Upper lobe of left lung (tissue), 4 donors: ENCODE results near the gene MAST3.

Experiments
- EP300 ChIP-seq, 4 donors: sonication (generic); formaldehyde crosslinking; IDR thresholded peaks; one replicate each; pipeline ENCODE4 v1.5.1; 2017; ENCODE audit warnings: antibody characterized with exemption in 4 of 4, control low read depth in 2 of 4
- POLR2A ChIP-seq, 4 donors: fragments of 450-650 bp; IDR thresholded peaks; one replicate each; pipeline ENCODE4 v1.5.1; 2016 to 2017; ENCODE audit warnings: antibody characterized with exemption in 4 of 4, mild to moderate bottlenecking in 2 of 4
- POLR2AphosphoS5 ChIP-seq, 2 donors: sonication (generic); formaldehyde crosslinking; IDR thresholded peaks; one replicate each; pipeline ENCODE4 v1.5.1; 2017; ENCODE audit warnings: antibody characterized with exemption in 2 of 2
- TF ChIP-seq, protein P1 (sequence below), 6 experiments: fragments of 450-650 bp in 4 of 6; fragments of 200-600 bp in 2 of 6; sonication (generic) in 2 of 6; IDR thresholded peaks; one replicate each; pipeline ENCODE4 v1.5.1; 2016 to 2019; ENCODE audit warnings: antibody characterized with exemption in 6 of 6

GRCh38 chr19:18102916-18103542 lies 5.5 kb downstream of the MAST3 start:
- TF ChIP-seq POLR2A (IDR thresholded peaks at IDR 0.05) (no peak), POLR2AphosphoS5 (IDR thresholded peaks at IDR 0.05) (no peak), EP300 (IDR thresholded peaks at IDR 0.05) (no peak)
- TF ChIP-seq, protein P1, sequence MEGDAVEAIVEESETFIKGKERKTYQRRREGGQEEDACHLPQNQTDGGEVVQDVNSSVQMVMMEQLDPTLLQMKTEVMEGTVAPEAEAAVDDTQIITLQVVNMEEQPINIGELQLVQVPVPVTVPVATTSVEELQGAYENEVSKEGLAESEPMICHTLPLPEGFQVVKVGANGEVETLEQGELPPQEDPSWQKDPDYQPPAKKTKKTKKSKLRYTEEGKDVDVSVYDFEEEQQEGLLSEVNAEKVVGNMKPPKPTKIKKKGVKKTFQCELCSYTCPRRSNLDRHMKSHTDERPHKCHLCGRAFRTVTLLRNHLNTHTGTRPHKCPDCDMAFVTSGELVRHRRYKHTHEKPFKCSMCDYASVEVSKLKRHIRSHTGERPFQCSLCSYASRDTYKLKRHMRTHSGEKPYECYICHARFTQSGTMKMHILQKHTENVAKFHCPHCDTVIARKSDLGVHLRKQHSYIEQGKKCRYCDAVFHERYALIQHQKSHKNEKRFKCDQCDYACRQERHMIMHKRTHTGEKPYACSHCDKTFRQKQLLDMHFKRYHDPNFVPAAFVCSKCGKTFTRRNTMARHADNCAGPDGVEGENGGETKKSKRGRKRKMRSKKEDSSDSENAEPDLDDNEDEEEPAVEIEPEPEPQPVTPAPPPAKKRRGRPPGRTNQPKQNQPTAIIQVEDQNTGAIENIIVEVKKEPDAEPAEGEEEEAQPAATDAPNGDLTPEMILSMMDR (IDR thresholded peaks at IDR 0.05): no peak
